SK-N-SH (cell line): ENCODE data around the gene CBFA2T3. TPM values are rescaled to one million over a fixed set of nuclear protein-coding genes. Genes with fewer than 3 reads are reported as not detected.

Experiments
- CTCF ChIA-PET: fragments of 300-600, 350-600 bp; formaldehyde crosslinking; extraction: SDS; loops from one replicate; lab custom pipeline; 2021; lab: Yijun Ruan, JAX
- POLR2A ChIA-PET: fragments of 350-600 bp; sonication (Branson Sonifier 250); formaldehyde crosslinking; extraction: SDS; loops from one replicate; lab custom pipeline; 2020; ENCODE audit warnings: antibody characterized with exemption, inconsistent platforms; lab: Yijun Ruan, JAX
- DNase-seq: peaks from one replicate; pipeline ENCODE4 v3.0.0; 2012
- H2AFZ ChIP-seq: fragments of 200-600 bp; sonication (generic); 2 replicates; pipeline ENCODE4 v1.8.1; 2016; ENCODE audit warnings: antibody characterized with exemption, mild to moderate bottlenecking, low read depth
- H3F3A ChIP-seq: fragments of 200-600 bp; sonication (generic); replicated peaks from 2 replicates; pipeline ENCODE3; 2016; ENCODE audit warnings: antibody characterized with exemption, mild to moderate bottlenecking; ENCODE audit not compliant: insufficient read depth
- H3K27ac ChIP-seq, 2 experiments: fragments of 200-500 bp in 1 of 2; fragments of 200-600 bp in 1 of 2; sonication (Bioruptor generic) in 1 of 2; sonication (generic), shearing (Covaris generic) in 1 of 2; 2 replicates each; pipeline versions ENCODE4 v1.5.1 to v1.6.1; 2014 to 2016; ENCODE audit warnings: low read depth in 2 of 2, inconsistent platforms in 1 of 2, low read length in 1 of 2, mild to moderate bottlenecking in 1 of 2, mixed read lengths in 1 of 2
- H3K27me3 ChIP-seq: fragments of 200-600 bp; sonication (generic), shearing (Covaris generic); 2 replicates; pipeline ENCODE4 v1.6.1; 2016; ENCODE audit warnings: mixed run types; ENCODE audit not compliant: insufficient read depth
- H3K36me3 ChIP-seq, 2 experiments: fragments of 200-500 bp in 1 of 2; fragments of 200-600 bp in 1 of 2; sonication (Bioruptor generic) in 1 of 2; sonication (generic) in 1 of 2; replicated peaks in 1 of 2; 2 replicates each; pipeline versions ENCODE3 to v1.5.1; 2014 to 2016; ENCODE audit warnings: low read length in 1 of 2, mild to moderate bottlenecking in 1 of 2; ENCODE audit not compliant: insufficient read depth in 2 of 2, control insufficient read depth in 1 of 2
- H3K4me1 ChIP-seq, 2 experiments: fragments of 200-500 bp in 1 of 2; fragments of 200-600 bp in 1 of 2; sonication (Bioruptor generic) in 1 of 2; sonication (generic), shearing (Covaris generic) in 1 of 2; 2 replicates each; pipeline versions ENCODE4 v1.5.1 to v1.6.1; 2014 to 2016; ENCODE audit warnings: low read depth in 1 of 2, low read length in 1 of 2, mixed run types in 1 of 2; ENCODE audit not compliant: insufficient read depth in 2 of 2, control insufficient read depth in 1 of 2
- H3K4me2 ChIP-seq: fragments of 200-600 bp; sonication (generic), shearing (Covaris generic); 2 replicates; pipeline ENCODE4 v1.6.1; 2017; ENCODE audit warnings: mixed run types
- H3K4me3 ChIP-seq, 2 experiments: fragments of 200-500 bp in 1 of 2; fragments of 200-600 bp in 1 of 2; sonication (Bioruptor generic) in 1 of 2; sonication (generic), shearing (Covaris generic) in 1 of 2; 2 replicates each; pipeline versions ENCODE4 v1.5.1 to v1.8.1; 2014 to 2016; ENCODE audit warnings: low read depth in 2 of 2, inconsistent platforms in 1 of 2, low read length in 1 of 2, mild to moderate bottlenecking in 1 of 2, mixed read lengths in 1 of 2, moderate library complexity in 1 of 2
- H3K79me2 ChIP-seq: fragments of 200-600 bp; sonication (generic); 2 replicates; pipeline ENCODE4 v1.8.1; 2017; ENCODE audit warnings: mild to moderate bottlenecking; ENCODE audit not compliant: insufficient read depth
- H3K9ac ChIP-seq: fragments of 200-600 bp; sonication (generic); 2 replicates; pipeline ENCODE4 v1.6.1; 2017; ENCODE audit warnings: mixed run types
- H3K9me2 ChIP-seq: fragments of 200-600 bp; sonication (generic); 2 replicates; pipeline ENCODE4 v1.6.1; 2017; ENCODE audit warnings: mixed run types
- H3K9me3 ChIP-seq: fragments of 200-600 bp; sonication (generic); 2 replicates; pipeline ENCODE4 v1.6.1; 2017; ENCODE audit warnings: mixed run types, mild to moderate bottlenecking, moderate library complexity
- H4K20me1 ChIP-seq: fragments of 200-600 bp; sonication (generic); 2 replicates; pipeline ENCODE4 v1.6.1; 2017; ENCODE audit warnings: mild to moderate bottlenecking, mixed run types; ENCODE audit not compliant: insufficient read depth
- ELF1 ChIP-seq: IDR thresholded peaks from 2 replicates; pipeline ENCODE4 v1.4.0; 2012
- EP300 ChIP-seq, 2 experiments: IDR thresholded peaks; 2 replicates each; pipeline versions ENCODE4 v1.4.0 to v1.6.1; 2012; ENCODE audit warnings: borderline replicate concordance in 1 of 2, low read depth in 1 of 2, low read length in 1 of 2
- EZH2phosphoT487 ChIP-seq: fragments of 200-600 bp; sonication (generic); IDR thresholded peaks from 2 replicates; pipeline ENCODE4 v1.6.1; 2017; ENCODE audit warnings: low read depth, mixed run types, mild to moderate bottlenecking, antibody characterized with exemption, moderate library complexity, borderline replicate concordance
- GABPA ChIP-seq: IDR thresholded peaks from 2 replicates; pipeline ENCODE4 v1.4.0; 2012; ENCODE audit warnings: low read depth, mild to moderate bottlenecking
- GATA2 ChIP-seq: sonication (generic); formaldehyde crosslinking; IDR thresholded peaks from 2 replicates; pipeline ENCODE4 v1.5.0; 2020; ENCODE audit warnings: mild to moderate bottlenecking, missing genetic modification reagents
- IRF3 ChIP-seq: fragments of 150-350 bp; IDR thresholded peaks from 2 replicates; pipeline ENCODE4 v1.6.1; 2016; ENCODE audit warnings: mild to moderate bottlenecking, low read depth, low read length
- MEF2A ChIP-seq: IDR thresholded peaks from 2 replicates; pipeline ENCODE4 v1.4.0; 2012; ENCODE audit warnings: low read depth, borderline replicate concordance
- MXI1 ChIP-seq: IDR thresholded peaks from 2 replicates; pipeline ENCODE4 v1.6.1; 2012; ENCODE audit warnings: mild to moderate bottlenecking, low read depth, low read length, improper control_type of control experiment
- POLR2AphosphoS5 ChIP-seq: IDR thresholded peaks from 2 replicates; pipeline ENCODE4 v1.6.1; 2012; ENCODE audit warnings: low read depth, low read length
- RCOR1 ChIP-seq: fragments of 150-350 bp; IDR thresholded peaks from 2 replicates; pipeline ENCODE4 v1.6.1; 2017; ENCODE audit warnings: antibody characterized with exemption, low read length
- REST ChIP-seq: IDR thresholded peaks from 2 replicates; pipeline ENCODE4 v1.6.1; 2012; ENCODE audit warnings: mild to moderate bottlenecking, low read depth, low read length, moderate library complexity
- RFX5 ChIP-seq: IDR thresholded peaks from 2 replicates; pipeline ENCODE4 v1.6.1; 2012; ENCODE audit warnings: mild to moderate bottlenecking, improper control_type of control experiment, low read length
- RXRA ChIP-seq: IDR thresholded peaks from 2 replicates; pipeline ENCODE4 v1.4.0; 2012; ENCODE audit warnings: low read depth, mild to moderate bottlenecking, borderline replicate concordance
- SMC3 ChIP-seq: IDR thresholded peaks from 2 replicates; pipeline ENCODE4 v1.6.1; 2012; ENCODE audit warnings: low read depth, low read length, improper control_type of control experiment
- TAF1 ChIP-seq: IDR thresholded peaks from 2 replicates; pipeline ENCODE4 v1.6.1; 2012; ENCODE audit warnings: low read depth, mild to moderate bottlenecking, low read length, moderate library complexity, borderline replicate concordance
- USF1 ChIP-seq: IDR thresholded peaks from 2 replicates; pipeline ENCODE4 v1.4.0; 2012; ENCODE audit warnings: low read depth, borderline replicate concordance
- WGBS: methylation state at CpG from one replicate; pipeline ENCODE4 v1.1.6; 2017; ENCODE audit warnings: low lambda C conversion rate; 5-methylcytosine and 5-hydroxymethylcytosine counted together
- polyA plus RNA-seq, 3 experiments: library from polyadenylated mRNA; depleted of rRNA; stranded (reverse); fragments of >200 nt; gene quantifications; 2 replicates each; pipeline ENCODE4 v1.2.3, GENCODE V29; 2012

CBFA2T3 gene
- polyA plus RNA-seq, 1 of the 3 experiments (the other 2 are of a cell fraction) = not detected

- H3K9me2 ChIP-seq = no peaks in the 10 kb centered on the region
- H4K20me1 ChIP-seq = no peaks in the 10 kb centered on the region
- WGBS = 58% methylated on average over 26 of the region's 28 CpGs
- no peak overlapping the region for H3K27ac ChIP-seq
- H3K27me3 ChIP-seq = no peaks in the 10 kb centered on the region
- ChIA-PET POLR2A (no interaction called here), CTCF (interaction anchor here (0.6 to 0.7 kb wide), 2 partner anchors 25 to 137 kb away, joined by 3 read pairs; no protein-coding TSS in a partner anchor)
- no peak overlapping the region for H3K4me3 ChIP-seq
- H3K4me2 ChIP-seq = no peak overlapping the region
- no peak overlapping the region for H3K9ac ChIP-seq
- H3K9me3 ChIP-seq = no peaks in the 10 kb centered on the region
- no peak for DNase-seq
- no peaks in the 10 kb centered on the region for H3F3A ChIP-seq
- H3K36me3 ChIP-seq = no peaks in the 10 kb centered on the region
- TF ChIP-seq POLR2AphosphoS5 (no peak), RCOR1 (no peak), REST (no peak), MXI1 (no peak), GABPA (no peak)
- no peaks in the 10 kb centered on the region for H3K79me2 ChIP-seq
- no peaks in the 10 kb centered on the region; a peak in 1 of 4 replicates for H3K4me1 ChIP-seq
- H2AFZ ChIP-seq = no peak overlapping the region
Observed at GRCh38 chr16:88995746-88996535, 18.9 kb upstream of the CBFA2T3 start.

- no peak overlapping the region for H3K9ac ChIP-seq
- no peak overlapping the region for H3K4me2 ChIP-seq
- H4K20me1 ChIP-seq = no peaks in the 10 kb centered on the region
- DNase-seq = no peak
- H3K9me3 ChIP-seq = no peaks in the 10 kb centered on the region
- ChIA-PET POLR2A (no interaction called here), CTCF (no interaction called here)
- no peaks in the 10 kb centered on the region for H3F3A ChIP-seq
- WGBS = 76% methylated on average over 15 of the region's 16 CpGs
- H2AFZ ChIP-seq = no peak overlapping the region
- H3K4me1 ChIP-seq = no peaks in the 10 kb centered on the region; a peak in 1 of 4 replicates
- H3K4me3 ChIP-seq = no peak overlapping the region
- H3K79me2 ChIP-seq = no peaks in the 10 kb centered on the region
- H3K9me2 ChIP-seq = no peaks in the 10 kb centered on the region
- H3K27me3 ChIP-seq = no peaks in the 10 kb centered on the region
- H3K27ac ChIP-seq = no peak overlapping the region
- no peaks in the 10 kb centered on the region for H3K36me3 ChIP-seq
- TF ChIP-seq TAF1 = no peak
- no peak for TF ChIP-seq RXRA
- no peak for TF ChIP-seq ELF1
- no peak for TF ChIP-seq EP300 (IDR thresholded peaks at IDR 0.05; ENCODE audit: borderline replicate concordance in 1 of 2, low read depth in 1 of 2, low read length in 1 of 2)
- TF ChIP-seq REST = no peak
- no peak for TF ChIP-seq GABPA
- TF ChIP-seq RFX5 = no peak
- no peak for TF ChIP-seq USF1
- no peak for TF ChIP-seq MXI1
- TF ChIP-seq GATA2 (CRISPR knock-in tag) = no peak
- no peak for TF ChIP-seq EZH2phosphoT487
- TF ChIP-seq IRF3 = no peak
- TF ChIP-seq MEF2A = no peak
- TF ChIP-seq SMC3 = no peak
Observed at GRCh38 chr16:88995194-88995593, 18.2 kb upstream of the CBFA2T3 start.
